Natural killer cell (primary cell): ENCODE results near the gene KITLG. TPM values are rescaled to one million over a fixed set of nuclear protein-coding genes. Genes with fewer than 3 reads are reported as not detected.

Experiments
- ATAC-seq, 3 donors: fragments of 150-1000 bp in 2 of 3; fragments of 200-7000 bp in 1 of 3; cut with Tn5 transposase; 1 replicate in 1 of 3; 2 replicates in 2 of 3; pipeline ENCODE4 v1.10.0; 2021; ENCODE audit warnings: mild to moderate bottlenecking in 2 of 3, moderate library complexity in 2 of 3
- DNase-seq, 2 donors: peaks; one replicate each; pipeline versions ENCODE4 v3.0.0 to v3.0.0-alpha.2; 2013 to 2021; ENCODE audit warnings: mixed read lengths in 1 of 2
- H3K27ac ChIP-seq: one replicate; pipeline ENCODE4 v1.5.1; 2013; ENCODE audit warnings: mild to moderate bottlenecking, low read length
- H3K27me3 ChIP-seq: one replicate; pipeline ENCODE4 v1.6.1; 2013; ENCODE audit warnings: low read length; ENCODE audit not compliant: control insufficient read depth, insufficient read depth
- H3K36me3 ChIP-seq: one replicate; pipeline ENCODE4 v1.6.1; 2013; ENCODE audit warnings: low read length; ENCODE audit not compliant: control insufficient read depth, insufficient read depth
- H3K4me1 ChIP-seq: one replicate; pipeline ENCODE4 v1.6.1; 2013; ENCODE audit warnings: low read length; ENCODE audit not compliant: control insufficient read depth, insufficient read depth
- H3K4me3 ChIP-seq: one replicate; pipeline ENCODE4 v1.5.1; 2013; ENCODE audit warnings: low read length
- H3K9me3 ChIP-seq: one replicate; pipeline ENCODE4 v1.6.1; 2013; ENCODE audit warnings: low read length; ENCODE audit not compliant: control insufficient read depth, insufficient read depth
- H3K27ac Mint-ChIP-seq, 2 donors: one replicate each; pipeline ENCODE4 v1.8.0; 2022; ENCODE audit warnings: mild to moderate bottlenecking in 2 of 2, mixed read lengths in 2 of 2, moderate library complexity in 1 of 2
- H3K27me3 Mint-ChIP-seq, 2 donors: one replicate each; pipeline ENCODE4 v1.8.0; 2022; ENCODE audit warnings: low read depth in 2 of 2, mixed read lengths in 2 of 2
- H3K36me3 Mint-ChIP-seq: one replicate; pipeline ENCODE4 v1.8.0; 2022; ENCODE audit warnings: mixed read lengths
- H3K4me1 Mint-ChIP-seq, 2 donors: one replicate each; pipeline ENCODE4 v1.8.0; 2022; ENCODE audit warnings: mixed read lengths in 2 of 2
- H3K4me3 Mint-ChIP-seq: one replicate; pipeline ENCODE4 v1.8.0; 2022; ENCODE audit warnings: mild to moderate bottlenecking, moderate library complexity, mixed read lengths
- H3K9me3 Mint-ChIP-seq, 2 donors: one replicate each; pipeline ENCODE4 v1.8.0; 2022; ENCODE audit warnings: mixed read lengths in 2 of 2
- WGBS: methylation state at CpG from one replicate; pipeline ENCODE4 v1.1.7; 2013; ENCODE audit warnings: missing lambda C conversion rate; ENCODE audit not compliant: insufficient coverage; 5-methylcytosine and 5-hydroxymethylcytosine counted together
- intact Hi-C: fragments of 100-400 bp; cut with micrococcal nuclease; formaldehyde crosslinking; loops from one replicate; pipeline ENCODE4 v1.14.2; 2022
- total RNA-seq, 4 donors: library from RNA; stranded (reverse); fragments of 120-200 nt in 1 of 4; gene quantifications; one replicate each; pipeline versions ENCODE4 v1.2.3 to v1.2.4, GENCODE V29; 2013 to 2022
- TF ChIP-seq, protein P1 (sequence below): fragments of 200-600 bp; IDR thresholded peaks from one replicate; pipeline ENCODE4 v1.8.0; 2022; ENCODE audit warnings: antibody characterized with exemption

Gene KITLG
- total RNA-seq, 3 donors from 2014 or later (not counting 1 experiment from before 2014, with no cell fraction given), result not detected

DNA sequence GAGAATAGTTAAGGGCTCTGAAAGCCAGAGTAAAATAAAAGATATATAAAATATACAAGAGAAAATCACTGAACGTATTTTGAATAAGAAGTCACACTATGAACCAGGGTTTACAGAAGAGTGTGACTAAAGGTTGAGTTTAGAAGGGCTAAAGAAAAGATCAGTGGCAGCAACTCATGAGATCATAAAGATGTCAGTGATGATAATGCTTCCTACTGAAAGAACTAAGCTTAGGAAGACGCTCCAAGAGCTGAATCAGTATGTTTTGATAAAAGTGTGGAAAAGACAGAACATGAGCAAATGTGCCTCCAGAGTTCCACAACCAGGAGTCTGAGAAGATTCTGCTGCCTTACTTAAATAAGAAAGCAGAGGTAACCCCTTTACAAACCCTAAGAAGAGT is 74.6 kb downstream of the KITLG start:
- H3K4me3 Mint-ChIP-seq, result no peak overlapping the region
- H3K27ac ChIP-seq, result no peak overlapping the region
- TF ChIP-seq, protein P1, sequence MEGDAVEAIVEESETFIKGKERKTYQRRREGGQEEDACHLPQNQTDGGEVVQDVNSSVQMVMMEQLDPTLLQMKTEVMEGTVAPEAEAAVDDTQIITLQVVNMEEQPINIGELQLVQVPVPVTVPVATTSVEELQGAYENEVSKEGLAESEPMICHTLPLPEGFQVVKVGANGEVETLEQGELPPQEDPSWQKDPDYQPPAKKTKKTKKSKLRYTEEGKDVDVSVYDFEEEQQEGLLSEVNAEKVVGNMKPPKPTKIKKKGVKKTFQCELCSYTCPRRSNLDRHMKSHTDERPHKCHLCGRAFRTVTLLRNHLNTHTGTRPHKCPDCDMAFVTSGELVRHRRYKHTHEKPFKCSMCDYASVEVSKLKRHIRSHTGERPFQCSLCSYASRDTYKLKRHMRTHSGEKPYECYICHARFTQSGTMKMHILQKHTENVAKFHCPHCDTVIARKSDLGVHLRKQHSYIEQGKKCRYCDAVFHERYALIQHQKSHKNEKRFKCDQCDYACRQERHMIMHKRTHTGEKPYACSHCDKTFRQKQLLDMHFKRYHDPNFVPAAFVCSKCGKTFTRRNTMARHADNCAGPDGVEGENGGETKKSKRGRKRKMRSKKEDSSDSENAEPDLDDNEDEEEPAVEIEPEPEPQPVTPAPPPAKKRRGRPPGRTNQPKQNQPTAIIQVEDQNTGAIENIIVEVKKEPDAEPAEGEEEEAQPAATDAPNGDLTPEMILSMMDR, result no peak
- no peak overlapping the region for H3K4me3 ChIP-seq
- no peaks in the 10 kb centered on the region for H3K36me3 ChIP-seq
- H3K36me3 Mint-ChIP-seq, result no peaks in the 10 kb centered on the region
- intact Hi-C loops, result no loop called here
- no peaks in the 10 kb centered on the region for H3K27me3 ChIP-seq
- WGBS, result 85% methylated on average over 2 of the region's 2 CpGs
- peaks cover 0 to 16% of the 10 kb centered on the region in 2 donors for H3K9me3 Mint-ChIP-seq
- DNase-seq, result no peak
- H3K27me3 Mint-ChIP-seq, result no peaks in the 10 kb centered on the region
- no peaks in the 10 kb centered on the region for H3K9me3 ChIP-seq
- no peak for ATAC-seq
- H3K27ac Mint-ChIP-seq, result no peak overlapping the region
- H3K4me1 Mint-ChIP-seq, result no peaks in the 10 kb centered on the region
- no peaks in the 10 kb centered on the region for H3K4me1 ChIP-seq

DNA sequence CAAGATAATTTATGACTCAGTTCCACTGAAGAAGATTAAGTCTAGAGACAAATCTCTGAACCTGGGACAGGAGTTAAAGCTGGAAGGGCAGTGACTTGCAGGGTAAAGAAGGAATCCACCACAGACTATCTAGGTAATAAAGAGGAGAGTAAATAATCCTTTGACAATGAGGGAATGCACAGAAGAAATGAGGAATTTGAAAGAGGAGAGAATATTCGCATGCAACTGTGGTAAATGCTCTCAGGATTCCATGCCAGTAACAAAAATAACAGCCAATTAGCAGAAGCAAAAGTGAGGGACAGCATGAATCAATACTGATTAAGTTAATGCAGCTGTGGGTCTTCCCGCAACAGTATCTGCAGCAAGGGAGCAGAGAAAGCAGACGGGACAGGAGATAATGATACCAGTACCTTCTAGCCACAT is 77.0 kb downstream of the KITLG start:
- Histone ChIP-seq H3K4me1 (no peaks in the 10 kb centered on the region), H3K27ac (no peak overlapping the region), H3K27me3 (no peaks in the 10 kb centered on the region), H3K36me3 (no peaks in the 10 kb centered on the region), H3K4me3 (no peak overlapping the region), H3K9me3 (no peaks in the 10 kb centered on the region)
- Mint-ChIP-seq H3K27ac (no peak overlapping the region), H3K36me3 (no peaks in the 10 kb centered on the region), H3K4me3 (no peak overlapping the region), H3K4me1 (no peaks in the 10 kb centered on the region), H3K9me3 (peaks cover 8 to 22% of the 10 kb centered on the region in 2 donors), H3K27me3 (no peaks in the 10 kb centered on the region)
- no peak for ATAC-seq
- DNase-seq, result no peak
- TF ChIP-seq, protein P1, result no peak
- intact Hi-C loops, result no loop called here
- WGBS, result 91% methylated on average over 3 of the region's 3 CpGs

DNA sequence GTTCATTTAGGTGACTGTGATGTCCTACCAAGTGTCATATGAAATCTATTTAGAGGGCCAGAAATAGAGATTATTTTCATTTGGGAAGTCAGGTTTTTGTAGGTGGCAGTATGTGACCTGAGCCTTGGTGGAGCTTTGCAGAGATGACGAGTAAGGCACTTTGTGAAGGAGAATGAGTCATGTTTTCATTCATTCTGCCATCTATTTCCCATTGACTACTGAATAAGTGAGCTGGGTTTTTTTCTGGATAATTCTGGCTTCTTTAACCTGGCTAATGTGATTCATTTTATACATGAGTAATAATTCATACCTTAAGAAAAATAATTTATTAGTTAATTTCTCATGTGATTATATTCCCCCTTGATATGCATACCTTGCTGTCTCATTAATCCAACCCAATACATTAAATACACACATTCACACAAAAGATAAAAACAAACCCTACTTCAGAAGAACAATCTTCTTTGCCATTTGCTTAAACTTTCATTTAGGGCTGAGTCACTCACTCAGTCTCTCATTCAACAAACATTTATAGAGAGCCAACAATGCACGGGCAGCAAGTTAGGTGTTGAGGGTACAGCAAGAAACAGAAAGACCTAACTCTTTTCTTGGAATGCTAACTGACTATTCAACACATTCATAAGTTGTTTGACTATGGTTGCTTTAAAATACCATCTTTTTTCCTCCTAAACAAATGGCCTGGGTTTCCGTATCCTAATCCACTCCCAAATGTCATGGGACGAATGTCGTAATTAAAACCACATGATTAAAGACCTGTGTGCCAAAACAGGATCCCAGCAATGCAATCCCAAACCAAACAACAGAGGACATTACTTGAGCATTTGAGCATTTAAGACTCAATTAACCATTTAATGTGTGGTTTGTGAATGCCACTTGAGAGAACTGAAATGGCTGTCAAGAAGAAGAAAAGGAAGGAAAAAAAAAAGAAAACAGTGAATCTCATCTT is 78.0 kb downstream of the KITLG start:
- H3K4me3 ChIP-seq, result no peak overlapping the region
- no peaks in the 10 kb centered on the region for H3K36me3 ChIP-seq
- H3K27ac ChIP-seq, result no peak overlapping the region
- Mint-ChIP-seq H3K4me3 (no peak overlapping the region), H3K27me3 (no peaks in the 10 kb centered on the region), H3K9me3 (peaks cover 11 to 25% of the 10 kb centered on the region in 2 donors), H3K27ac (no peak overlapping the region), H3K4me1 (no peaks in the 10 kb centered on the region), H3K36me3 (no peaks in the 10 kb centered on the region)
- ATAC-seq, result no peak
- H3K4me1 ChIP-seq, result no peaks in the 10 kb centered on the region
- no peaks in the 10 kb centered on the region for H3K9me3 ChIP-seq
- DNase-seq, result no peak
- TF ChIP-seq, protein P1, result no peak
- no peaks in the 10 kb centered on the region for H3K27me3 ChIP-seq
- intact Hi-C loops, result no loop called here
- WGBS, result 91% methylated on average over 5 of the region's 5 CpGs
